GM18508 (cell line): ENCODE results near the gene TMED3.

ENCODE experiments used
- ATAC-seq: cut with Tn5 transposase; IDR thresholded peaks from one replicate; pipeline ENCODE4 v1.9.1; 2021; ENCODE audit warnings: moderate number of reproducible peaks; ENCODE audit not compliant: insufficient read depth, unreplicated experiment

The TMED3 gene

GRCh38 chr15:79372428-79372827, 61.5 kb downstream of the TMED3 start:
- ATAC-seq = no peak
